Measurements from ENCODE around the gene ZNF511. TPM values are rescaled to one million over a fixed set of nuclear protein-coding genes. Genes with fewer than 3 reads are reported as not detected.

ZNF511 gene
- total and polyA plus RNA-seq, 9 donors = 22.3 to 43.9 (median 37.3) TPM

GRCh38 chr10:133334503-133335245 is 26.0 kb downstream of the ZNF511 start:
- Histone ChIP-seq H3K27ac (ENCODE audit: low read length) (no peak overlapping the region), H3K27me3 (ENCODE audit: control insufficient read depth, insufficient read depth, low read length) (peaks cover 72% of the 10 kb centered on the region)

GRCh38 chr10:133335246-133336117 is 26.8 kb downstream of the ZNF511 start:
- DNase-seq = peak; percentile 85
- Histone ChIP-seq H3K36me3 (ENCODE audit: control insufficient read depth, insufficient read depth, low read length) (no peaks in the 10 kb centered on the region), H3K27me3 (ENCODE audit: control insufficient read depth, insufficient read depth, low read length) (peaks cover 68% of the 10 kb centered on the region), H3K4me1 (ENCODE audit: control insufficient read depth, insufficient read depth, low read length) (peaks cover 20% of the 10 kb centered on the region), H3K4me3 (ENCODE audit: low read length) (peak overlapping the region; percentile 24), H3K27ac (ENCODE audit: low read length) (no peak overlapping the region), H3K9me3 (replicated peaks; ENCODE audit: control insufficient read depth, low read depth, low read length) (no peaks in the 10 kb centered on the region)
- 3% methylated on average over 59 of the region's 75 CpGs for WGBS (ENCODE audit: insufficient coverage)

More at GRCh38 chr10:133334503-133335245, 26.0 kb downstream of the ZNF511 start:
- DNase-seq = no peak
- peak overlapping the region; percentile 24 for H3K4me3 ChIP-seq (ENCODE audit: low read length)
- 15% methylated on average over 39 of the region's 51 CpGs for WGBS (ENCODE audit: insufficient coverage)
- H3K9me3 ChIP-seq (replicated peaks; ENCODE audit: control insufficient read depth, low read depth, low read length) = no peaks in the 10 kb centered on the region
- no peaks in the 10 kb centered on the region for H3K36me3 ChIP-seq (ENCODE audit: control insufficient read depth, insufficient read depth, low read length)
- peaks cover 24% of the 10 kb centered on the region for H3K4me1 ChIP-seq (ENCODE audit: control insufficient read depth, insufficient read depth, low read length)

GRCh38 chr10:133336118-133336576 is 27.4 kb downstream of the ZNF511 start:
- WGBS (ENCODE audit: insufficient coverage) = 2% methylated on average over 34 of the region's 41 CpGs
- peaks cover 20% of the 10 kb centered on the region for H3K4me1 ChIP-seq (ENCODE audit: control insufficient read depth, insufficient read depth, low read length)
- no peak overlapping the region for H3K27ac ChIP-seq (ENCODE audit: low read length)
- no peaks in the 10 kb centered on the region for H3K36me3 ChIP-seq (ENCODE audit: control insufficient read depth, insufficient read depth, low read length)
- DNase-seq = no peak
- H3K27me3 ChIP-seq (ENCODE audit: control insufficient read depth, insufficient read depth, low read length) = peaks cover 63% of the 10 kb centered on the region
- no peak overlapping the region for H3K4me3 ChIP-seq (ENCODE audit: low read length)
- no peaks in the 10 kb centered on the region for H3K9me3 ChIP-seq (replicated peaks; ENCODE audit: control insufficient read depth, low read depth, low read length)

- no peak for DNase-seq
- no peaks in the 10 kb centered on the region for H3K9me3 ChIP-seq (replicated peaks; ENCODE audit: control insufficient read depth, low read depth, low read length)
- H3K4me1 ChIP-seq (ENCODE audit: control insufficient read depth, insufficient read depth, low read length) = peaks cover 20% of the 10 kb centered on the region
- WGBS (ENCODE audit: insufficient coverage) = 18% methylated on average over 38 of the region's 63 CpGs
- no peak within 1 kb of the TSS for H3K4me3 ChIP-seq (ENCODE audit: low read length)
- H3K27ac ChIP-seq (ENCODE audit: low read length) = no peak within 1 kb of the TSS
- H3K36me3 ChIP-seq (ENCODE audit: control insufficient read depth, insufficient read depth, low read length) = no peaks in the 10 kb centered on the region
- peaks cover 62% of the 10 kb centered on the region for H3K27me3 ChIP-seq (ENCODE audit: control insufficient read depth, insufficient read depth, low read length)
Measured at GRCh38 chr10:133336577-133337369, 28.1 kb downstream of the ZNF511 start, which contains the start of gene CALY. Gene CALY, minus strand, starts transcription at chr10:133336896. Its CDS starts 7,907 bp downstream, at chr10:133328989.

- H3K27me3 ChIP-seq (ENCODE audit: control insufficient read depth, insufficient read depth, low read length) = peaks cover 58% of the 10 kb centered on the region
- no peaks in the 10 kb centered on the region for H3K36me3 ChIP-seq (ENCODE audit: control insufficient read depth, insufficient read depth, low read length)
- WGBS (ENCODE audit: insufficient coverage) = 83% methylated on average over 3 of the region's 3 CpGs
- no peak overlapping the region for H3K4me3 ChIP-seq (ENCODE audit: low read length)
- H3K4me1 ChIP-seq (ENCODE audit: control insufficient read depth, insufficient read depth, low read length) = peaks cover 20% of the 10 kb centered on the region
- H3K9me3 ChIP-seq (replicated peaks; ENCODE audit: control insufficient read depth, low read depth, low read length) = no peaks in the 10 kb centered on the region
- DNase-seq = no peak
- no peak overlapping the region for H3K27ac ChIP-seq (ENCODE audit: low read length)
Measured at GRCh38 chr10:133337370-133337725, 28.6 kb downstream of the ZNF511 start.

- Histone ChIP-seq H3K9me3 (replicated peaks; ENCODE audit: control insufficient read depth, low read depth, low read length) (no peaks in the 10 kb centered on the region), H3K4me3 (ENCODE audit: low read length) (no peak overlapping the region), H3K27me3 (ENCODE audit: control insufficient read depth, insufficient read depth, low read length) (peaks cover 55% of the 10 kb centered on the region), H3K4me1 (ENCODE audit: control insufficient read depth, insufficient read depth, low read length) (peaks cover 20% of the 10 kb centered on the region), H3K36me3 (ENCODE audit: control insufficient read depth, insufficient read depth, low read length) (no peaks in the 10 kb centered on the region), H3K27ac (ENCODE audit: low read length) (no peak overlapping the region)
- DNase-seq = no peak
- WGBS (ENCODE audit: insufficient coverage) = 91% methylated on average over 9 of the region's 10 CpGs
Measured at GRCh38 chr10:133338080-133339071, 29.7 kb downstream of the ZNF511 start.

GRCh38 chr10:133339708-133340380 is 31.1 kb downstream of the ZNF511 start:
- H3K4me1 ChIP-seq (ENCODE audit: control insufficient read depth, insufficient read depth, low read length) = peaks cover 17% of the 10 kb centered on the region
- no peaks in the 10 kb centered on the region for H3K9me3 ChIP-seq (replicated peaks; ENCODE audit: control insufficient read depth, low read depth, low read length)
- H3K4me3 ChIP-seq (ENCODE audit: low read length) = no peak overlapping the region
- 92% methylated on average over 13 of the region's 13 CpGs for WGBS (ENCODE audit: insufficient coverage)
- H3K27ac ChIP-seq (ENCODE audit: low read length) = no peak overlapping the region
- H3K36me3 ChIP-seq (ENCODE audit: control insufficient read depth, insufficient read depth, low read length) = no peaks in the 10 kb centered on the region
- peaks cover 53% of the 10 kb centered on the region for H3K27me3 ChIP-seq (ENCODE audit: control insufficient read depth, insufficient read depth, low read length)
- no peak for DNase-seq

GRCh38 chr10:133341983-133342382 is 33.3 kb downstream of the ZNF511 start:
- Histone ChIP-seq H3K4me1 (ENCODE audit: control insufficient read depth, insufficient read depth, low read length) (no peaks in the 10 kb centered on the region), H3K9me3 (replicated peaks; ENCODE audit: control insufficient read depth, low read depth, low read length) (no peaks in the 10 kb centered on the region), H3K27me3 (ENCODE audit: control insufficient read depth, insufficient read depth, low read length) (peaks cover 44% of the 10 kb centered on the region), H3K27ac (ENCODE audit: low read length) (no peak overlapping the region), H3K4me3 (ENCODE audit: low read length) (no peak overlapping the region), H3K36me3 (ENCODE audit: control insufficient read depth, insufficient read depth, low read length) (no peaks in the 10 kb centered on the region)
- no peak for DNase-seq
- WGBS (ENCODE audit: insufficient coverage) = 93% methylated on average over 3 of the region's 4 CpGs
